NCI-H146 (cell line): Measurements from ENCODE around the gene KLK2.

ENCODE experiments used
- DNase-seq: peaks from one replicate; lab custom pipeline; 2025; lab: John Stamatoyannopoulos, UW

KLK2 gene

DNA sequence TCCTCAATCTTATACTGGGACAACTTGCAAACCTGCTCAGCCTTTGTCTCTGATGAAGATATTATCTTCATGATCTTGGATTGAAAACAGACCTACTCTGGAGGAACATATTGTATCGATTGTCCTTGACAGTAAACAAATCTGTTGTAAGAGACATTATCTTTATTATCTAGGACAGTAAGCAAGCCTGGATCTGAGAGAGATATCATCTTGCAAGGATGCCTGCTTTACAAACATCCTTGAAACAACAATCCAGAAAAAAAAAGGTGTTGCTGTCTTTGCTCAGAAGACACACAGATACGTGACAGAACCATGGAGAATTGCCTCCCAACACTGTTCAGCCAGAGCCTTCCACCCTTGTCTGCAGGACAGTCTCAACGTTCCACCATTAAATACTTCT is 22.5 kb upstream of the KLK2 start:
- DNase-seq = no peak

DNA sequence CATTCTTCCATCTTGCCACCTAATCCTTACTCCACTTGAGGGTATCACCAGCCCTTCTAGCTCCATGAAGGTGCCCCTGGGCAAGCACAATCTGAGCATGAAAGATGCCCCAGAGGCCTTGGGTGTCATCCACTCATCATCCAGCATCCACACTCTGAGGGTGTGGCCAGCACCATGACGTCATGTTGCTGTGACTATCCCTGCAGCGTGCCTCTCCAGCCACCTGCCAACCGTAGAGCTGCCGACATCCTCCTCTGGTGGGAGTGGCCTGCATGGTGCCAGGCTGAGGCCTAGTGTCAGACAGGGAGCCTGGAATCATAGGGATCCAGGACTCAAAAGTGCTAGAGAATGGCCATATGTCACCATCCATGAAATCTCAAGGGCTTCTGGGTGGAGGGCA is 21.6 kb upstream of the KLK2 start:
- no peak for DNase-seq

DNA sequence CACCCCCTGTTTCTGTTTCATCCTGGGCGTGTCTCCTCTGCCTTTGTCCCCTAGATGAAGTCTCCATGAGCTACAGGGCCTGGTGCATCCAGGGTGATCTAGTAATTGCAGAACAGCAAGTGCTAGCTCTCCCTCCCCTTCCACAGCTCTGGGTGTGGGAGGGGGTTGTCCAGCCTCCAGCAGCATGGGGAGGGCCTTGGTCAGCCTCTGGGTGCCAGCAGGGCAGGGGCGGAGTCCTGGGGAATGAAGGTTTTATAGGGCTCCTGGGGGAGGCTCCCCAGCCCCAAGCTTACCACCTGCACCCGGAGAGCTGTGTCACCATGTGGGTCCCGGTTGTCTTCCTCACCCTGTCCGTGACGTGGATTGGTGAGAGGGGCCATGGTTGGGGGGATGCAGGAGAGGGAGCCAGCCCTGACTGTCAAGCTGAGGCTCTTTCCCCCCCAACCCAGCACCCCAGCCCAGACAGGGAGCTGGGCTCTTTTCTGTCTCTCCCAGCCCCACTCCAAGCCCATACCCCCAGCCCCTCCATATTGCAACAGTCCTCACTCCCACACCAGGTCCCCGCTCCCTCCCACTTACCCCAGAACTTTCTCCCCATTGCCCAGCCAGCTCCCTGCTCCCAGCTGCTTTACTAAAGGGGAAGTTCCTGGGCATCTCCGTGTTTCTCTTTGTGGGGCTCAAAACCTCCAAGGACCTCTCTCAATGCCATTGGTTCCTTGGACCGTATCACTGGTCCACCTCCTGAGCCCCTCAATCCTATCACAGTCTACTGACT is 18.4 kb upstream of the KLK2 start, which contains the start of gene KLK3:
TSS of gene KLK3 (plus strand) at position 280 of the 775 bp plus-strand sequence. CDS start at position 321, 41 bp downstream.
- no peak for DNase-seq

DNA sequence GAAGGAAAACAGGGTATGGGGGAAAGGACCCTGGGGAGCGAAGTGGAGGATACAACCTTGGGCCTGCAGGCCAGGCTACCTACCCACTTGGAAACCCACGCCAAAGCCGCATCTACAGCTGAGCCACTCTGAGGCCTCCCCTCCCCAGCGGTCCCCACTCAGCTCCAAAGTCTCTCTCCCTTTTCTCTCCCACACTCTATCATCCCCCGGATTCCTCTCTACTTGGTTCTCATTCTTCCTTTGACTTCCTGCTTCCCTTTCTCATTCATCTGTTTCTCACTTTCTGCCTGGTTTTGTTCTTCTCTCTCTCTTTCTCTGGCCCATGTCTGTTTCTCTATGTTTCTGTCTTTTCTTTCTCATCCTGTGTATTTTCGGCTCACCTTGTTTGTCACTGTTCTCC is 15.9 kb upstream of the KLK2 start:
- no peak for DNase-seq

DNA sequence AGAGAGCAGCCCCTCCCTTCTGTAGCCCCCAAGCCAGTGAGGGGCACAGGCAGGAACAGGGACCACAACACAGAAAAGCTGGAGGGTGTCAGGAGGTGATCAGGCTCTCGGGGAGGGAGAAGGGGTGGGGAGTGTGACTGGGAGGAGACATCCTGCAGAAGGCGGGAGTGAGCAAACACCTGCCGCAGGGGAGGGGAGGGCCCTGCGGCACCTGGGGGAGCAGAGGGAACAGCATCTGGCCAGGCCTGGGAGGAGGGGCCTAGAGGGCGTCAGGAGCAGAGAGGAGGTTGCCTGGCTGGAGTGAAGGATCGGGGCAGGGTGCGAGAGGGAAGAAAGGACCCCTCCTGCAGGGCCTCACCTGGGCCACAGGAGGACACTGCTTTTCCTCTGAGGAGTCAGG is 14.4 kb upstream of the KLK2 start:
- peak; percentile 98 for DNase-seq

DNA sequence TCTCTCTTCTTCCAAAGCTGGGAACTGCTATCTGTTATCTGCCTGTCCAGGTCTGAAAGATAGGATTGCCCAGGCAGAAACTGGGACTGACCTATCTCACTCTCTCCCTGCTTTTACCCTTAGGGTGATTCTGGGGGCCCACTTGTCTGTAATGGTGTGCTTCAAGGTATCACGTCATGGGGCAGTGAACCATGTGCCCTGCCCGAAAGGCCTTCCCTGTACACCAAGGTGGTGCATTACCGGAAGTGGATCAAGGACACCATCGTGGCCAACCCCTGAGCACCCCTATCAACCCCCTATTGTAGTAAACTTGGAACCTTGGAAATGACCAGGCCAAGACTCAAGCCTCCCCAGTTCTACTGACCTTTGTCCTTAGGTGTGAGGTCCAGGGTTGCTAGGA is 13.4 kb upstream of the KLK2 start:
- no peak for DNase-seq

DNA sequence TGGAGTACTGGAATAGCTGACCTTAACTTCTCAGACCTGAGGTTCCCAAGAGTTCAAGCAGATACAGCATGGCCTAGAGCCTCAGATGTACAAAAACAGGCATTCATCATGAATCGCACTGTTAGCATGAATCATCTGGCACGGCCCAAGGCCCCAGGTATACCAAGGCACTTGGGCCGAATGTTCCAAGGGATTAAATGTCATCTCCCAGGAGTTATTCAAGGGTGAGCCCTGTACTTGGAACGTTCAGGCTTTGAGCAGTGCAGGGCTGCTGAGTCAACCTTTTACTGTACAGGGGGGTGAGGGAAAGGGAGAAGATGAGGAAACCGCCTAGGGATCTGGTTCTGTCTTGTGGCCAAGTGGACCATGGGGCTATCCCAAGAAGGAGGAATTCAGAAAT is 12.2 kb upstream of the KLK2 start:
- no peak for DNase-seq

DNA sequence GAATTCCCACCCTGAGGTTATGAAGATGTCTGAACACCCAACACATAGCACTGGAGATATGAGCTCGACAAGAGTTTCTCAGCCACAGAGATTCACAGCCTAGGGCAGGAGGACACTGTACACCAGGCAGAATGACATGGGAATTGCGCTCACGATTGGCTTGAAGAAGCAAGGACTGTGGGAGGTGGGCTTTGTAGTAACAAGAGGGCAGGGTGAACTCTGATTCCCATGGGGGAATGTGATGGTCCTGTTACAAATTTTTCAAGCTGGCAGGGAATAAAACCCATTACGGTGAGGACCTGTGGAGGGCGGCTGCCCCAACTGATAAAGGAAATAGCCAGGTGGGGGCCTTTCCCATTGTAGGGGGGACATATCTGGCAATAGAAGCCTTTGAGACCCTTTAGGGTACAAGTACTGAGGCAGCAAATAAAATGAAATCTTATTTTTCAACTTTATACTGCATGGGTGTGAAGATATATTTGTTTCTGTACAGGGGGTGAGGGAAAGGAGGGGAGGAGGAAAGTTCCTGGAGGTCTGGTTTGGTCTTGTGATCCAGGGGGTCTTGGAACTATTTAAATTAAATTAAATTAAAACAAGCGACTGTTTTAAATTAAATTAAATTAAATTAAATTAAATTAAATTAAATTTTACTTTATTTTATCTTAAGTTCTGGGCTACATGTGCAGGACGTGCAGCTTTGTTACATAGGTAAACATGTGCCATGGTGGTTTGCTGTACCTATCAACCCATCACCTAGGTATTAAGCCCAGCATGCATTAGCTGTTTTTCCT is 11.5 kb upstream of the KLK2 start:
- DNase-seq = no peak

DNA sequence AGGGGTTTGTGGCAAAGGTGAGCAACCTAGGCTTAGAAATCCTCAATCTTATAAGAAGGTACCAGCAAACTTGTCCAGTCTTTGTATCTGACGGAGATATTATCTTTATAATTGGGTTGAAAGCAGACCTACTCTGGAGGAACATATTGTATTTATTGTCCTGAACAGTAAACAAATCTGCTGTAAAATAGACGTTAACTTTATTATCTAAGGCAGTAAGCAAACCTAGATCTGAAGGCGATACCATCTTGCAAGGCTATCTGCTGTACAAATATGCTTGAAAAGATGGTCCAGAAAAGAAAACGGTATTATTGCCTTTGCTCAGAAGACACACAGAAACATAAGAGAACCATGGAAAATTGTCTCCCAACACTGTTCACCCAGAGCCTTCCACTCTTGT is 3.8 kb upstream of the KLK2 start:
- no peak for DNase-seq

DNA sequence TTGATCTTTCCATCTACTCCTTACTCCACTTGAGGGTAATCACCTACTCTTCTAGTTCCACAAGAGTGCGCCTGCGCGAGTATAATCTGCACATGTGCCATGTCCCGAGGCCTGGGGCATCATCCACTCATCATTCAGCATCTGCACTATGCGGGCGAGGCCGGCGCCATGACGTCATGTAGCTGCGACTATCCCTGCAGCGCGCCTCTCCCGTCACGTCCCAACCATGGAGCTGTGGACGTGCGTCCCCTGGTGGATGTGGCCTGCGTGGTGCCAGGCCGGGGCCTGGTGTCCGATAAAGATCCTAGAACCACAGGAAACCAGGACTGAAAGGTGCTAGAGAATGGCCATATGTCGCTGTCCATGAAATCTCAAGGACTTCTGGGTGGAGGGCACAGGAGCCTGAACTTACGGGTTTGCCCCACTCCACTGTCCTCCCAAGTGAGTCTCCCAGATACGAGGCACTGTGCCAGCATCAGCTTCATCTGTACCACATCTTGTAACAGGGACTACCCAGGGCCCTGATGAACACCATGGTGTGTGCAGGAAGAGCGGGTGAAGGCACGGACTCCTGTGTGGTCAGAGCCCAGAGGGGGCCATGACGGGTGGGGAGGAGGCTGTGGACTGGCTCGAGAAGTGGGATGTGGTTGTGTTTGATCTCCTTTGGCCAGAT is 2.7 kb upstream of the KLK2 start:
- peak; percentile 88 for DNase-seq

DNA sequence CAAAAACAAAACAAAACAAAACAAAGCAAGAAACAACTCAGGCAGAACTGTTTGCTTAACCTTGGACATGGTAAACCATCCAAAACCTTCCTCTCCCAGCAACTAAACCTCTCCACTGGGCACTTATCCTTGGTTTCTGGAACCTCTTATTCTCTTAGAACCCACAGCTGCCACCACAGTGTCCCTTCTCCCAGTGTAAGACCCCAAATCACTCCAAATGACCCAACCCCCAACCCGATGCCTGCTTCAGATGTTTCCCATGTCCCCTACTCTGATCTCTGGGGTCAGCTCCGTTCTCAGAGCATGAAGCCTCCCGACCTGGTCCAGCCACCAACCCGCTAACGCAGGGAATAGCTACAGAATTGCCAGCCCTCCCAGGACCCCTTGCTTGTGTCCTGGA is 972 bp downstream of the KLK2 start:
- no peak for DNase-seq

DNA sequence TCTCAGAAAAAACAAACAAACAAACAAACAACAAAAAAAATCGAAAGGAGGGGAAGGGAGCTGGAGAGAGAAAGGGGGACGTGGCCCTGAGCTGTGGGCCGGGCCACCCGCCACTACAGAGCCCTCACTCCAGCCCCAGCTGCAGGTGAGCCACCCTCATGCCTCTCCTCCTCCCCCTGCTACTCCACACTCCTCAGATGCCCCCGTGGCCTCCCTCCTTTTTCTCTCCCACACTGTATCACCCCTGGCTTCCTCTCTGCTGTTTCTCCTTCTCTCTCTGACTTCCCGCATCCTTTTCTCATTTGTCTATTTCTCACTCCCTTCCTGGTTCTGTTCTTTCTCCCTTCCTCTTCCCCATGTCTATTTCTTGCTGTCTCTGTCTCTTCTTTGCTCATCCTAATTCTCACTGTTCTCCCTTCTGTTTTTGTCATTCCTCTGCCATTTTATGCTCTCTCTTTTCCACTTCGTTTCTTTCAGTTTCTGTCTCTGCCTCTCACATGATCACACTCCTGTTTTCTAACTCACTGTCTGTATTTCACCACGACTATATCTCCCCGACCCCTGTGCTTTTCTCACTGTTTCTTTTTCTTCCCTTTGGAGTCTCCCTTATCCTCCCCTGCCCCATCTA is 2.7 kb downstream of the KLK2 start:
- DNase-seq = no peak

DNA sequence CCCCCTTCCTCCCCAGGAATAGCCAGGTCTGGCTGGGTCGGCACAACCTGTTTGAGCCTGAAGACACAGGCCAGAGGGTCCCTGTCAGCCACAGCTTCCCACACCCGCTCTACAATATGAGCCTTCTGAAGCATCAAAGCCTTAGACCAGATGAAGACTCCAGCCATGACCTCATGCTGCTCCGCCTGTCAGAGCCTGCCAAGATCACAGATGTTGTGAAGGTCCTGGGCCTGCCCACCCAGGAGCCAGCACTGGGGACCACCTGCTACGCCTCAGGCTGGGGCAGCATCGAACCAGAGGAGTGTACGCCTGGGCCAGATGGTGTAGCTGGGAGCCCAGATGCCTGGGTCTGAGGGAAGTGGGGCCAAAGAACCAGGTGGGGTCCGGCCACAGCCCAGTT is 3.2 kb downstream of the KLK2 start:
- DNase-seq = no peak

DNA sequence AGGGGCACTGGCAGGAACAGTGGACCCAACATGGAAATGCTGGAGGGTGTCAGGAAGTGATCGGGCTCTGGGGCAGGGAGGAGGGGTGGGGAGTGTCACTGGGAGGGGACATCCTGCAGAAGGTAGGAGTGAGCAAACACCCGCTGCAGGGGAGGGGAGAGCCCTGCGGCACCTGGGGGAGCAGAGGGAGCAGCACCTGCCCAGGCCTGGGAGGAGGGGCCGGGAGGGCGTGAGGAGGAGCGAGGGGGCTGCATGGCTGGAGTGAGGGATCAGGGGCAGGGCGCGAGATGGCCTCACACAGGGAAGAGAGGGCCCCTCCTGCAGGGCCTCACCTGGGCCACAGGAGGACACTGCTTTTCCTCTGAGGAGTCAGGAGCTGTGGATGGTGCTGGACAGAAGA is 4.1 kb downstream of the KLK2 start:
- peak; percentile 94 for DNase-seq

DNA sequence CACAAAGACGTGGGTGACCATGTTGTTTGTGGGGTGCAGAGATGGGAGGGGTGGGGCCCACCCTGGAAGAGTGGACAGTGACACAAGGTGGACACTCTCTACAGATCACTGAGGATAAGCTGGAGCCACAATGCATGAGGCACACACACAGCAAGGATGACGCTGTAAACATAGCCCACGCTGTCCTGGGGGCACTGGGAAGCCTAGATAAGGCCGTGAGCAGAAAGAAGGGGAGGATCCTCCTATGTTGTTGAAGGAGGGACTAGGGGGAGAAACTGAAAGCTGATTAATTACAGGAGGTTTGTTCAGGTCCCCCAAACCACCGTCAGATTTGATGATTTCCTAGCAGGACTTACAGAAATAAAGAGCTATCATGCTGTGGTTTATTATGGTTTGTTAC is 5.6 kb downstream of the KLK2 start:
- DNase-seq = no peak

DNA sequence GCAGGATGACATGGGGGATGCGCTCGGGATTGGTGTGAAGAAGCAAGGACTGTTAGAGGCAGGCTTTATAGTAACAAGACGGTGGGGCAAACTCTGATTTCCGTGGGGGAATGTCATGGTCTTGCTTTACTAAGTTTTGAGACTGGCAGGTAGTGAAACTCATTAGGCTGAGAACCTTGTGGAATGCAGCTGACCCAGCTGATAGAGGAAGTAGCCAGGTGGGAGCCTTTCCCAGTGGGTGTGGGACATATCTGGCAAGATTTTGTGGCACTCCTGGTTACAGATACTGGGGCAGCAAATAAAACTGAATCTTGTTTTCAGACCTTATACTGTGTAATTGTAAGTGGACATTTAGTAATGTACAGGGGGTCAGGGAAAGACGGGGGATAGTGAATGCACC is 7.0 kb downstream of the KLK2 start:
- no peak for DNase-seq

DNA sequence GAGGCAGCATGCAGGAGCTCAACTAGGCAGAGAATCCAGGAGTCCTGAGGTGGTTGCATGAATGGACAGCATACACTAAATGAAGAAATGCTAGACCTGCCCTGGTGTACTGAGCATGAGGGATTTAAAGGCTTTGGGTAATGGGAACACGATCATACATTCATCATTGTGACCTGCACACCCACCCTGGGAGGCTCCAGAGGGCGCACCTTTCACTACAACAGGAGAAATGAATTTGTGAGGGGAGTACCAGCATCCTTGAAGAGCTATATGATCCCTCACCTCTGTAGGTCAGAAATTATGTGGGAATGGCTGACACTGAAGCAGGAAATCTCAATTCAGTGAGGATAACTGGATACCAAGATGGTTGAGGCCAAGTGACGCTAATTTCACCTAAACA is 8.9 kb downstream of the KLK2 start:
- DNase-seq = no peak

DNA sequence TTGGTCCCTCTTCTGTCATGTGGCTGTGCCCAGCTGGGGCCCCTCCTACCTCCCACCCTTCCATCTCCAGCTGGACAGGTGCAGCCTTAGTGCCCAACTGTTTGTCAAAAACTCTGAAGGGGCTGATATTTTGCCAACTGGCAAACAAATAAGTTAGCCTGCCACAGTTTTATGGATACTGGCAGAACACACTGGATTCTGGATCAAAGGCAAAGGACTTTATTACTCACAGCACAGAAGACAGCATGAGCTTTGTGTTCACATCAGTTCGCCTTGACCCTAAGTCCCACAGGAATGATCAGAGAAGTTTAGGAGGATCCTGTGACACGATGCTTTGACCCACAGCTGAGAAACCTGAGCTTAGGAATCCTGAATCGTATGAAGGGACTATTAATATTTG is 16.4 kb downstream of the KLK2 start:
- no peak for DNase-seq

DNA sequence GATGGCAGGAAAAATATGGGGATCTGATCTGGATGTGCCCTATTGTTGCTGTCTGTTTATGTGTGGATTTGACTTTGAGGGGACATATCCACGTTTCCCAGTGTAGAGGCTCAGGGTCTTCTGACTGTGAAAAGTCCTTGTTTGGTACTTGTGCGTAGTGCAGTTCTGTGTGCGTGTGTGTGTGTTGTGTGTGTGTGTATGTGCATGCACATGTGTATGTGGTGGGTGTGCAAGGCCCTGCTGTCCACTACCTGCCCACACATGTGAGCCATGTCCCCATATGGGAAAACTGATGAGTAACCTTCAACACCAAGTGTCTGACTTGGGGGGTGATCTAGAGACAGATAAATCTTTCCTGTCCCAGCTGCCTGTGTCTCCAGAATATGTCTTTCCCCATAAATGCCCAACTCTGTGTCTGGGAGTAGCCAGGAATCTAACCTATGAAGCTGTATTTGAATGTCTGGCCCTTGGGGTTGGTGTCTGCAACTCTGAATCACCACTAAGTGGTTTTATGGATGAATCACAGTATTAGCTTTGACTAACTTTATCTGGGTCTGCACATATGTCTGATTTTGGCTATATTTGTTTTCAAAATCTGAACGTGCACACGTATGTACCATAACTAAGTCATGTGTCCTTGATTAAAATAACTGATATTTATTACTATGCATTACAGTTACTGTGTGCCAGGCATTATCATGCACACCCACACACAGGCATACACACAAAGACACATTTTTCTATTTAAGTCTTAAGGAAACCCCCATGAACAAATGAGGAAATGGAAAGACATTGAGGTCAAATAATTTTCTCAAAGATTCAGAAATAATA is 17.4 kb downstream of the KLK2 start:
- no peak for DNase-seq

DNA sequence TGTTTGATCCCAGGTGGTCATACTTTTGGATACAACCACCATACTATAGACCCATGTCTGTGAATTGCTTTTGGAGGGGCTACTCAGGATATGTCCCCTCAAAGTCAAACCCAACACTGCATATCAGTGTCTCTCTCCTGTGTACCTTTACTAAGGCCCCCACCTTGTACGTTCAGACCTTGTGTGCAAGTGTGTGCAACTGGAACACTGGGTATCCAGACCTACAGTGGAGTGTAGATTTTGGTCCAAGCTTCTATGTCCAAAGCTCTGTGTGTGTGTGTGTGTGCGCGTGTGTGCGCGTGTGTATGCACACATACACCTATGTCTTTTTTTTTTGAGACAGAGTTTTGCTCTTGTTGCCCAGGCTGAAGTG is 18.0 kb downstream of the KLK2 start:
- DNase-seq = no peak

DNA sequence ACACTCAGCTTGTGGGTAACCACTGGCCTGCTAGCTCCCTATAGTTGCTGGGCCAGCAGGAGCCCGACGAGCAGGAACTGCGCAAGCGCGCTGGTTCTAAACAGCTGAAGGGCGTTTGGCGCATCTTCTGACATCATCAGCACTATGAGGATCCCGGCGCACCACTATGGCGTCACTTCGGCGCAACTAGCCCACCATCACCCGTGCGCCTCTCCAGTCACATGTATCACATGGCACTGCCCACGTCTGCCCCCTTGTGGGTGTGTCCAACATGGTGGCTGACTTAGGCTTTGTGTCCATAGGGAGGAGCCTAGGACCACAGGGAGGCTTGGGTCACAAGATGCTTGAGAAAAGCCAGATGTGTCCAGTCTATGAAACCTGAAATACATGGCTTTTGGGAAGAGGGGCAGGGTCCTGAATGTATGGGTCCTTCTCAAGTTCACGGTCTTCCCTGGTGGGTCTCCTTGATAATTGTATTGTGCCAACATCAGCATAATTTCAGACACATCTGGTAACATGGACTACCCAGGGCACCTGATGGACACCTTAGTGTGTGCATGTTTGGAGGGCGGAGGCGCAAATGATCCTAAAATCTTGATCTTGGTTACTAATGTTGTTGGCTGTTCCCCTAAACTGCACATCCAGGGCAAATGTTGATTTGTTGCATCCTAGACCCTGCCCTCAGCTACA is 20.0 kb downstream of the KLK2 start:
- DNase-seq = peak; percentile 54
